SK-N-SH (cell line): Measurements from ENCODE around the gene PDE10A. TPM values are rescaled to one million over a fixed set of nuclear protein-coding genes. Genes with fewer than 3 reads are reported as not detected.

Source experiments
- CTCF ChIA-PET: fragments of 300-600, 350-600 bp; formaldehyde crosslinking; extraction: SDS; loops from one replicate; lab custom pipeline; 2021; lab: Yijun Ruan, JAX
- POLR2A ChIA-PET: fragments of 350-600 bp; sonication (Branson Sonifier 250); formaldehyde crosslinking; extraction: SDS; loops from one replicate; lab custom pipeline; 2020; ENCODE audit warnings: antibody characterized with exemption, inconsistent platforms; lab: Yijun Ruan, JAX
- DNase-seq: peaks from one replicate; pipeline ENCODE4 v3.0.0; 2012
- H2AFZ ChIP-seq: fragments of 200-600 bp; sonication (generic); 2 replicates; pipeline ENCODE4 v1.8.1; 2016; ENCODE audit warnings: antibody characterized with exemption, mild to moderate bottlenecking, low read depth
- H3F3A ChIP-seq: fragments of 200-600 bp; sonication (generic); replicated peaks from 2 replicates; pipeline ENCODE3; 2016; ENCODE audit warnings: antibody characterized with exemption, mild to moderate bottlenecking; ENCODE audit not compliant: insufficient read depth
- H3K27ac ChIP-seq, 2 experiments: fragments of 200-500 bp in 1 of 2; fragments of 200-600 bp in 1 of 2; sonication (Bioruptor generic) in 1 of 2; sonication (generic), shearing (Covaris generic) in 1 of 2; 2 replicates each; pipeline versions ENCODE4 v1.5.1 to v1.6.1; 2014 to 2016; ENCODE audit warnings: low read depth in 2 of 2, inconsistent platforms in 1 of 2, low read length in 1 of 2, mild to moderate bottlenecking in 1 of 2, mixed read lengths in 1 of 2
- H3K27me3 ChIP-seq: fragments of 200-600 bp; sonication (generic), shearing (Covaris generic); 2 replicates; pipeline ENCODE4 v1.6.1; 2016; ENCODE audit warnings: mixed run types; ENCODE audit not compliant: insufficient read depth
- H3K36me3 ChIP-seq, 2 experiments: fragments of 200-500 bp in 1 of 2; fragments of 200-600 bp in 1 of 2; sonication (Bioruptor generic) in 1 of 2; sonication (generic) in 1 of 2; replicated peaks in 1 of 2; 2 replicates each; pipeline versions ENCODE3 to v1.5.1; 2014 to 2016; ENCODE audit warnings: low read length in 1 of 2, mild to moderate bottlenecking in 1 of 2; ENCODE audit not compliant: insufficient read depth in 2 of 2, control insufficient read depth in 1 of 2
- H3K4me1 ChIP-seq, 2 experiments: fragments of 200-500 bp in 1 of 2; fragments of 200-600 bp in 1 of 2; sonication (Bioruptor generic) in 1 of 2; sonication (generic), shearing (Covaris generic) in 1 of 2; 2 replicates each; pipeline versions ENCODE4 v1.5.1 to v1.6.1; 2014 to 2016; ENCODE audit warnings: low read depth in 1 of 2, low read length in 1 of 2, mixed run types in 1 of 2; ENCODE audit not compliant: insufficient read depth in 2 of 2, control insufficient read depth in 1 of 2
- H3K4me2 ChIP-seq: fragments of 200-600 bp; sonication (generic), shearing (Covaris generic); 2 replicates; pipeline ENCODE4 v1.6.1; 2017; ENCODE audit warnings: mixed run types
- H3K4me3 ChIP-seq, 2 experiments: fragments of 200-500 bp in 1 of 2; fragments of 200-600 bp in 1 of 2; sonication (Bioruptor generic) in 1 of 2; sonication (generic), shearing (Covaris generic) in 1 of 2; 2 replicates each; pipeline versions ENCODE4 v1.5.1 to v1.8.1; 2014 to 2016; ENCODE audit warnings: low read depth in 2 of 2, inconsistent platforms in 1 of 2, low read length in 1 of 2, mild to moderate bottlenecking in 1 of 2, mixed read lengths in 1 of 2, moderate library complexity in 1 of 2
- H3K79me2 ChIP-seq: fragments of 200-600 bp; sonication (generic); 2 replicates; pipeline ENCODE4 v1.8.1; 2017; ENCODE audit warnings: mild to moderate bottlenecking; ENCODE audit not compliant: insufficient read depth
- H3K9ac ChIP-seq: fragments of 200-600 bp; sonication (generic); 2 replicates; pipeline ENCODE4 v1.6.1; 2017; ENCODE audit warnings: mixed run types
- H3K9me2 ChIP-seq: fragments of 200-600 bp; sonication (generic); 2 replicates; pipeline ENCODE4 v1.6.1; 2017; ENCODE audit warnings: mixed run types
- H3K9me3 ChIP-seq: fragments of 200-600 bp; sonication (generic); 2 replicates; pipeline ENCODE4 v1.6.1; 2017; ENCODE audit warnings: mixed run types, mild to moderate bottlenecking, moderate library complexity
- H4K20me1 ChIP-seq: fragments of 200-600 bp; sonication (generic); 2 replicates; pipeline ENCODE4 v1.6.1; 2017; ENCODE audit warnings: mild to moderate bottlenecking, mixed run types; ENCODE audit not compliant: insufficient read depth
- ELF1 ChIP-seq: IDR thresholded peaks from 2 replicates; pipeline ENCODE4 v1.4.0; 2012
- FOXJ3 ChIP-seq: sonication (generic); formaldehyde crosslinking; IDR thresholded peaks from 2 replicates; pipeline ENCODE4 v1.5.1; 2020; ENCODE audit warnings: mild to moderate bottlenecking, missing genetic modification reagents
- NFIC ChIP-seq: IDR thresholded peaks from 2 replicates; pipeline ENCODE4 v1.4.0; 2012; ENCODE audit warnings: borderline replicate concordance
- NRF1 ChIP-seq: IDR thresholded peaks from 2 replicates; pipeline ENCODE4 v1.6.1; 2012; ENCODE audit warnings: low read depth, mild to moderate bottlenecking, low read length
- POLR2AphosphoS5 ChIP-seq: IDR thresholded peaks from 2 replicates; pipeline ENCODE4 v1.6.1; 2012; ENCODE audit warnings: low read depth, low read length
- RFX5 ChIP-seq: IDR thresholded peaks from 2 replicates; pipeline ENCODE4 v1.6.1; 2012; ENCODE audit warnings: mild to moderate bottlenecking, improper control_type of control experiment, low read length
- SMC3 ChIP-seq: IDR thresholded peaks from 2 replicates; pipeline ENCODE4 v1.6.1; 2012; ENCODE audit warnings: low read depth, low read length, improper control_type of control experiment
- TCF12 ChIP-seq: IDR thresholded peaks from 2 replicates; pipeline ENCODE4 v1.4.0; 2012
- TEAD4 ChIP-seq: IDR thresholded peaks from 2 replicates; pipeline ENCODE4 v1.4.0; 2012; ENCODE audit warnings: mild to moderate bottlenecking, borderline replicate concordance; ENCODE audit not compliant: insufficient read depth
- ZBTB33 ChIP-seq: IDR thresholded peaks from 2 replicates; pipeline ENCODE4 v1.4.0; 2012; ENCODE audit warnings: low read depth, borderline replicate concordance
- WGBS: methylation state at CpG from one replicate; pipeline ENCODE4 v1.1.6; 2017; ENCODE audit warnings: low lambda C conversion rate; 5-methylcytosine and 5-hydroxymethylcytosine counted together
- polyA plus RNA-seq, 3 experiments: library from polyadenylated mRNA; depleted of rRNA; stranded (reverse); fragments of >200 nt; gene quantifications; 2 replicates each; pipeline ENCODE4 v1.2.3, GENCODE V29; 2012
- TF ChIP-seq, protein P1 (sequence below): fragments of 150-350 bp; IDR thresholded peaks from 2 replicates; pipeline ENCODE4 v1.6.1; 2017; ENCODE audit warnings: antibody characterized with exemption, low read length, low read depth, borderline replicate concordance
- TF ChIP-seq, protein P2 (sequence below): IDR thresholded peaks from 2 replicates; pipeline ENCODE4 v1.6.1; 2012; ENCODE audit warnings: mild to moderate bottlenecking, low read depth, low read length, moderate library complexity
- TF ChIP-seq, protein P3 (sequence below): fragments of 200-600 bp; sonication (generic); IDR thresholded peaks from 2 replicates; pipeline ENCODE4 v1.6.1; 2017; ENCODE audit warnings: antibody characterized with exemption, mild to moderate bottlenecking, moderate library complexity

Gene PDE10A
- polyA plus RNA-seq, 1 of the 3 experiments (the other 2 are of a cell fraction), result 0.43 TPM

DNA sequence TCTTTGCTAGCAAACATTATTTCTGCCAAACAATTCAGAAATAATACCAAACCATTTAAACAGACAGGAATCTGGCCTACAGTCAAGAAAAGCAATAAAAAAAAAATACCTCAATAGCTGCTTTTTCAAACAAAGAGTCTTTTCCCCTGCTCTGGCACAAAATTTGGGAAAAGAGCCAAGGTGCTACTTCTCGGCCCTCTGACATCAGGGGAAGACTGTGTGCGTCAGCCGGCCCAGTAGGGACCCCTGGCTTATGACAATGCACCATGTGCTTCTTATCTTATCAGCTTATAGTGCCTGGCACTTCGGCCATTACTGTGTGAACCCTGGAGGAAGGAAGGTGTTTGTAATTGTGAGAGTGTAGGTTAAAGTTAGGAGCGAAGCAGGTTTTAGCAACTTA lies 89.4 kb downstream of the PDE10A start (continued):
- peak; percentile 58 for TF ChIP-seq NFIC

DNA sequence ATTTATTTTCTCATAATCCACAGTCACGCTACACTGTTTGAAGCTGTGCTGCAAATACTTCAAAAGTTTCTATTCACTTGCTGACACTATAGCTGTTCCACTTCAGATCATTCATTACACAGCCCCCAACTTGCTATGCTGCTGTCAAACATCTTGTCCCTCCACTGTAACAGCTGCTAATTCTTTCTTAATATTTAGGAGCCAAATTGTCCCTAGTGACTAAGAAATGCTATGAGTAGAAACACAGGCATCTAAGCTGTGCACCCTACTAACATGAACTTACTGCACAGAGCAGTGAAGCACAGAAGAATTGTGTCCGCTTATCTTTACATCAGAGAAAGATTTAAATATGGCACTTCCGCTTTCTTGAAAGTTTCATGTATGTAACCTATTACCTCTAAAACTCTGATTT lies 91.3 kb downstream of the PDE10A start:
- Histone ChIP-seq H3K36me3 (no peaks in the 10 kb centered on the region), H3K79me2 (no peaks in the 10 kb centered on the region), H3K9ac (no peak overlapping the region), H3K9me3 (no peaks in the 10 kb centered on the region), H2AFZ (no peak overlapping the region), H4K20me1 (no peaks in the 10 kb centered on the region), H3K27ac (peak overlapping the region in 1 of 2 experiments; percentile 57; a peak in 2 of 4 replicates), H3F3A (no peaks in the 10 kb centered on the region), H3K27me3 (no peaks in the 10 kb centered on the region), H3K9me2 (no peaks in the 10 kb centered on the region), H3K4me2 (no peak overlapping the region), H3K4me3 (no peak overlapping the region), H3K4me1 (peaks cover 0 to 3% of the 10 kb centered on the region in 2 experiments; a peak in 1 of 4 replicates)
- ChIA-PET POLR2A (no interaction called here), CTCF (no interaction called here)
- WGBS, result 72% methylated on average over 3 of the region's 3 CpGs
- DNase-seq, result no peak
- TF ChIP-seq TEAD4 (no peak), RFX5 (no peak), NRF1 (no peak), TCF12 (no peak), POLR2AphosphoS5 (no peak), ELF1 (no peak), SMC3 (no peak), FOXJ3 (CRISPR knock-in tag) (no peak), ZBTB33 (no peak)
- TF ChIP-seq, protein P1, sequence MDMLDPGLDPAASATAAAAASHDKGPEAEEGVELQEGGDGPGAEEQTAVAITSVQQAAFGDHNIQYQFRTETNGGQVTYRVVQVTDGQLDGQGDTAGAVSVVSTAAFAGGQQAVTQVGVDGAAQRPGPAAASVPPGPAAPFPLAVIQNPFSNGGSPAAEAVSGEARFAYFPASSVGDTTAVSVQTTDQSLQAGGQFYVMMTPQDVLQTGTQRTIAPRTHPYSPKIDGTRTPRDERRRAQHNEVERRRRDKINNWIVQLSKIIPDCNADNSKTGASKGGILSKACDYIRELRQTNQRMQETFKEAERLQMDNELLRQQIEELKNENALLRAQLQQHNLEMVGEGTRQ, result no peak
- TF ChIP-seq, protein P2, sequence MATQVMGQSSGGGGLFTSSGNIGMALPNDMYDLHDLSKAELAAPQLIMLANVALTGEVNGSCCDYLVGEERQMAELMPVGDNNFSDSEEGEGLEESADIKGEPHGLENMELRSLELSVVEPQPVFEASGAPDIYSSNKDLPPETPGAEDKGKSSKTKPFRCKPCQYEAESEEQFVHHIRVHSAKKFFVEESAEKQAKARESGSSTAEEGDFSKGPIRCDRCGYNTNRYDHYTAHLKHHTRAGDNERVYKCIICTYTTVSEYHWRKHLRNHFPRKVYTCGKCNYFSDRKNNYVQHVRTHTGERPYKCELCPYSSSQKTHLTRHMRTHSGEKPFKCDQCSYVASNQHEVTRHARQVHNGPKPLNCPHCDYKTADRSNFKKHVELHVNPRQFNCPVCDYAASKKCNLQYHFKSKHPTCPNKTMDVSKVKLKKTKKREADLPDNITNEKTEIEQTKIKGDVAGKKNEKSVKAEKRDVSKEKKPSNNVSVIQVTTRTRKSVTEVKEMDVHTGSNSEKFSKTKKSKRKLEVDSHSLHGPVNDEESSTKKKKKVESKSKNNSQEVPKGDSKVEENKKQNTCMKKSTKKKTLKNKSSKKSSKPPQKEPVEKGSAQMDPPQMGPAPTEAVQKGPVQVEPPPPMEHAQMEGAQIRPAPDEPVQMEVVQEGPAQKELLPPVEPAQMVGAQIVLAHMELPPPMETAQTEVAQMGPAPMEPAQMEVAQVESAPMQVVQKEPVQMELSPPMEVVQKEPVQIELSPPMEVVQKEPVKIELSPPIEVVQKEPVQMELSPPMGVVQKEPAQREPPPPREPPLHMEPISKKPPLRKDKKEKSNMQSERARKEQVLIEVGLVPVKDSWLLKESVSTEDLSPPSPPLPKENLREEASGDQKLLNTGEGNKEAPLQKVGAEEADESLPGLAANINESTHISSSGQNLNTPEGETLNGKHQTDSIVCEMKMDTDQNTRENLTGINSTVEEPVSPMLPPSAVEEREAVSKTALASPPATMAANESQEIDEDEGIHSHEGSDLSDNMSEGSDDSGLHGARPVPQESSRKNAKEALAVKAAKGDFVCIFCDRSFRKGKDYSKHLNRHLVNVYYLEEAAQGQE, result no peak
- TF ChIP-seq, protein P3, sequence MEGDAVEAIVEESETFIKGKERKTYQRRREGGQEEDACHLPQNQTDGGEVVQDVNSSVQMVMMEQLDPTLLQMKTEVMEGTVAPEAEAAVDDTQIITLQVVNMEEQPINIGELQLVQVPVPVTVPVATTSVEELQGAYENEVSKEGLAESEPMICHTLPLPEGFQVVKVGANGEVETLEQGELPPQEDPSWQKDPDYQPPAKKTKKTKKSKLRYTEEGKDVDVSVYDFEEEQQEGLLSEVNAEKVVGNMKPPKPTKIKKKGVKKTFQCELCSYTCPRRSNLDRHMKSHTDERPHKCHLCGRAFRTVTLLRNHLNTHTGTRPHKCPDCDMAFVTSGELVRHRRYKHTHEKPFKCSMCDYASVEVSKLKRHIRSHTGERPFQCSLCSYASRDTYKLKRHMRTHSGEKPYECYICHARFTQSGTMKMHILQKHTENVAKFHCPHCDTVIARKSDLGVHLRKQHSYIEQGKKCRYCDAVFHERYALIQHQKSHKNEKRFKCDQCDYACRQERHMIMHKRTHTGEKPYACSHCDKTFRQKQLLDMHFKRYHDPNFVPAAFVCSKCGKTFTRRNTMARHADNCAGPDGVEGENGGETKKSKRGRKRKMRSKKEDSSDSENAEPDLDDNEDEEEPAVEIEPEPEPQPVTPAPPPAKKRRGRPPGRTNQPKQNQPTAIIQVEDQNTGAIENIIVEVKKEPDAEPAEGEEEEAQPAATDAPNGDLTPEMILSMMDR, result no peak
